GM18517 (cell line): ENCODE data around the gene ATG3.

Source experiments
- ATAC-seq: cut with Tn5 transposase; IDR thresholded peaks from one replicate; pipeline ENCODE4 v1.9.1; 2021; ENCODE audit warnings: mild to moderate bottlenecking, moderate library complexity; ENCODE audit not compliant: unreplicated experiment

The ATG3 gene

GRCh38 chr3:112561734-112562529, at the start of gene ATG3, which contains the start of gene SLC35A5:
Gene ATG3, minus strand, starts transcription at chr3:112561962. Its CDS starts 434 bp downstream, at chr3:112561528.
Gene SLC35A5, plus strand, starts transcription at chr3:112562045. Its CDS starts 1,359 bp downstream, at chr3:112563404.
- peak; percentile 71 for ATAC-seq

- no peak for ATAC-seq
These were observed 48.4 kb upstream of the ATG3 start for GRCh38 chr3:112610121-112610520.

DNA sequence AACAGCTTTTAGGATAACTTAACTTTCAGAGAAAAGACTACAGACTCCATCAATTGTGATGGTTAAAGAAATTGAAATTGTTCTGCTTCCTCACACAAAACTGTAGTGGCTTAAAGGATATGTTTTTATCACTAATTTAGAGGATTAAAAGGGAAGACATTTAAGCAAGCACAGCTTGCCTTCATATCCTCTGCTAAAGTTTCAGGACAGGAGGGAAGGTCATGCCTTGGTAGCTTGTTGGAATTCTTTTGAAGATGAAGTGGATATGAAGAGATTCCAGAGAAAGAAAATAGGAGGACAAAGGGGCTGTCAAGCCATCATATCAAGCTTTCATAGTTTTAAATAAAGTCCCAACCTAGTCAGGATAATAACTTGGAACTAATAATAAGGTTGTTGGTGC, 46.1 kb upstream of the ATG3 start:
- no peak for ATAC-seq

DNA sequence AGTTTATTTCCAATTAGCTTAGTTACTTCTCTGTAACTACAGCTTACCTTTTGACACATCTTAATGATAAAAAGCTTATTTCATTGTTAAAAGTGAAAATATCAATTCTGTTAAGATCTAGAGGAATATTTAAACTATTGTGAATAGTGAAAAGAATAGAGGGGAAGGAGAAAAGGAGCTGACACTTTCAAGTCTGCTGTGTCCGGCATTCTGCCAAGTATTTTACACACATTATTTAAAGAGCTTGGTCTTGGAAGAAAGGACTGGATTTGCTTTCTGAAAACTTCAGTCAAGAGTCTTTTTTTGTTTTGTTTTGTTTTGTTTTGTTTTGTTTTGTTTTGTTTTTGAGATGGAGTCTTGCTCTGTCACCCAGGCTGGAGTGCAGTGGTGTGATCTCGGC, 44.3 kb upstream of the ATG3 start:
- ATAC-seq, result no peak

DNA sequence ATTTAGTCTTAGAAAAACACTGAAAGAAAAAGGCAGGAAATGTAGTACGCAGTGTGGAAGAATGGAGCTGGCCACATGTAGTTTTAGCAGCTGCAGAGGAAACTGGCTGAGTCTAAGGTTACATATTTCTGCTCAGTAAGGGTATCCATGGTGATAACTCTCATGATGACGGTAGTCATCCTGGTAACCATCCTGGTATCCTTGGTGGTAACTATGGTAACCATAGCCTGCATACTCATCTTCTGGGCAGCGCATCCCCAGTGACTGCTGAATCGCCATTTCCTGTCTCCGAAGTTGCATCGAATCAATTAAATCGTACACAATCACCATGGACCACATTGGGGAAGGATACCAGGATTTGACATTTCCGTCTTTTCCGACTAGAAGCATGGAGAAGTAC, 43.5 kb upstream of the ATG3 start:
- ATAC-seq, result no peak

DNA sequence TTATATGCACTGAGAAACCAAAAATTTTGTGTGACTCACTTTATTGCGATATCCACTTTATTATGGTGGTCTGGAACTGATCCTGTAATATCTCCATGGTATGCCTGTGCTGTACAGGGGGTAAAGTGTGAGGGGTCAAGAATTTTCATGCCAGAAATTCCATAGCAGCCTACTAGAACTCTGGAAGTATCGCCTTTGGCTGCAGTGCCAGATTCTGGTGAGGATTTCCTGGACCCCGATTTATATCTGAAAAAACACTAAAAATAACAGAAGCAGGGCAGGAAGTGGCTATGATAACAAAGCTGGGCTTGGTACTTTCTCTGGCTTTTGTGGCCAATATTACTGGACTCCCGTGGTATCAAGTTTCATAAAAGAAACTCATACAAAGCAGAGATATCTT, 42.8 kb upstream of the ATG3 start:
- ATAC-seq, result no peak

GRCh38 chr3:112602217-112602838, 40.6 kb upstream of the ATG3 start:
- ATAC-seq, result peak; percentile 93

DNA sequence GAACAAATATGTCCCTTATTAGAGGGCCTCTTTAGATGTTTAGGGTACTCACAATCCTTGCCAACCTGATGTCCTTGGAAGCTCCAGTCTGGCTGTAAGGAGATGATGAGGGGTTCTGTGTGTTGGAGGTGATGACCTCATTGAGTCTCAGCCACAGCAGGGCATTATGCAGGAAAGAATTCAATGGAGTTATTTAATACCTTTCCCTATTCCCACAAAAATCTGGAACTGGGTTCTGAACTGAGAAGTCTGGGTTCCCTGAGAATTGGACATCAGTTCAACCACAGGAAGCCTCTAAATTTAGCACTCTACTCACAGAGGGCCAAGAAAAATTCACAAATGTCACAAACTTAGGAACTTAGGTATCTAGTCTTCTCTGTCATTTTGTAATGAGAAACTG, 37.0 kb upstream of the ATG3 start:
- no peak for ATAC-seq

GRCh38 chr3:112597945-112598344, 36.2 kb upstream of the ATG3 start:
- no peak for ATAC-seq

GRCh38 chr3:112594856-112595255, 33.1 kb upstream of the ATG3 start:
- ATAC-seq, result no peak

- no peak for ATAC-seq
These were observed 31.5 kb upstream of the ATG3 start for GRCh38 chr3:112593258-112593657.

DNA sequence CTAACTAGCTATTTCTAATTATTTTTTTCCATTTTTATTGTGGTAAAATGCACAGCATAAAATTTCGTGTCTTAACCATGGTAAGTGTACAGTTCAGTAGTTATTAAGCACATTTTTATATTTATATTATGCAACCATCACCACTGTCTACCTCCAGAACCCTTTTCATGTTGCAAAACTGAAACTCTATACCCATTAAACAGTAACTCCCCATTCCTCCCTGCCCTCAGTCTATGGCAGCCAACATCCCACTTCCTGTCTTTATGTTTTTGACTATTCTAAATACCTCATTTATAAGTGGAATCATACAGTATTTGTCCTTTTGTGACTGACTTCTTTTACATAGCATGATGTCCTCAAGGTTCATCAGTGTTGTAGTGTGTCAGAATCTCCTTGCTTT, 25.6 kb upstream of the ATG3 start:
- no peak for ATAC-seq

DNA sequence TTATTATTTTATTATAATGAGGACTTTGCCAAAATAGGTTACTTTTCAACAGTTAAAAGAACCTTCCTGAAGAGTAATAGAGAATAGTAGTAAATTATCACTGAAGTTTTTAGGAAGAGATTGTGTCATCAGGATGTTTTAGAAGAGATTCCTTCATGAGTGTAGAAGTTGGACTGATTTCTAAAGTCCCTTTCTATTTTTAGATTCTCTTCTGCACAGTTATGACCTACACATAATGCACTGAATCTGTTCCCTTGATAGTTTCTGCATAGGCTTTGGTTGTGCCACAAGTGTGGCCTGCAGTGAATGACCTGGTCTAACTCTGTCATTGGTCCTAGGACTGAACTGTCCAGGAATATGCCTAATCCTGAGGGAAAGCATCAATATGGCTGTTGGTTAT, 24.0 kb upstream of the ATG3 start:
- no peak for ATAC-seq

GRCh38 chr3:112583105-112583504, 21.3 kb upstream of the ATG3 start:
- no peak for ATAC-seq

GRCh38 chr3:112582244-112582874, 20.6 kb upstream of the ATG3 start:
- no peak for ATAC-seq

DNA sequence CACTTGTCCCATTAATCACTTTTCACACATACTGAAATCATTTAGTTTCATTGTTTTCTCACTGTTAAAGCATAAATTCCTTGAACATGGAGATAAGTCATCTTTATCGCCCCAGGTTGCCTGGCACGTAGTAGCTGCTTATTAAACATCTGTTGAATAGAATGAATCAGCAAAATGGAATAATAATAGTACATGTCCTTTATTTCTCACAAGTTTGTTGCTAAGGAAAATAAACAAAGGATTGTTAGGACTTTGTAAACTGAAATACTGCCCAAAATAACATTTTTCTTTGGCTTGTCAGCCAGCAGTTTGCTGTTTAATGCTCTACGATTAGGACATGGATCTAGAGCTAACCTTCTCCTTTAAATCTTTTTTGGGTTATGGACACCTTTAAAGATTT, 17.9 kb upstream of the ATG3 start:
- ATAC-seq, result no peak

DNA sequence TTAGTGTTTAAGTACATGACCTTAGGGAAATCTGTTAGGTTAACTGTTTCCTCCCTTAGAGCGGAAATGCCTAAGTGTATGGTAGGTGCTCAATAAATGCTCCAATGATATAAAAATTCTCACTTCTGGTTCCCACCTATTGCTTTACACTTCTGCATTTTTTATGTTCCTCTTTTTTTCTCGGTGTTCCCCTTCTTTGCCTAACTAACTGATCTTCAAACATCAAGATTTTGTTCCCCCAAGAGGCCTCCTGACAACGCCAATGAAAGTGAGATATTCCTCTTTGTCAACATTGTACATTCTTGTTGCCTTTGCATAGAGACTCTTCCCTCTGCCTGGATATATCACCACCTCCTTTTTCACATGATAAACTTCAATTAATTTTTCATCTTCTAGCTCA, 17.5 kb upstream of the ATG3 start:
- no peak for ATAC-seq

GRCh38 chr3:112572701-112573100, 10.9 kb upstream of the ATG3 start:
- no peak for ATAC-seq

DNA sequence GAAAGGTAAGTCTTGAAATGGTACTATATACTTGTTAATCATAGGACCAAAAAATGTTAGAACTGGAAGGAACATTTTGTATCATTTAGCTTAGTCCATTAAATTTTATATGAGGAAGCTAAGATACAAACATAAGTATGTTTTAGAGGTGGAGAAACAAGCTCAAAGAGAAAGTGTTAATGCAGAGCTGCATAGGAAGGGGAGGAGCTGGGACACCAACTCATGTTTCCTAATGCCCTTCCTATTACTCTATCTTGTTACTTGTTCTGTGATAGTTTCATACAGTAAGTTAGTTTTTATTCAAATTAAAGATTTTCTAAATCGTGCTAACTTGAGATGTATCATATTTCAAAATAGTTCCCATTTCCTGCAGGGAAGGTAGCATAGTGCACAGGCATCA, 7.5 kb upstream of the ATG3 start:
- ATAC-seq, result no peak

DNA sequence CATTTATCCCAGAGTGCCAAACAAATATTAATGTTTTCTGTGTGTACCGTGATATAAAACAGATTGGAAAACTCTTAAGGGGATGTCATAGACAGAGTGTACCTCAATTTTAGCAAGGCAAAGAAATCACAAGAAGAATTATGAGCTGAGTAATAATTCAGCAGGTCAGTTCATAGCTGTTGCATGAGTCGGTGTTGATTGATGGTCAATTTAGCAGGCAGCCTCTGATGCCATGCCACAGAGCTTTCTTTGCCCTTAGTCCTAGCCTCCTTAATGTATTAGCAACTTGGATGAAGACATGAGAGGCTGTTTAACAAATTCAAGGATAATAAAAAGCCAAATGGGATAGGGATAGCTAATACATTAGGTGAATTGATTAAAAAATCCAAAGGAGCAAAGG, 6.9 kb upstream of the ATG3 start:
- ATAC-seq, result no peak

- no peak for ATAC-seq
These were observed 3.2 kb upstream of the ATG3 start for GRCh38 chr3:112564940-112565305.
